BE2C (cell line): ENCODE results near the gene C1D.

Experiments used
- DNase-seq: peaks from one replicate; pipeline ENCODE4 v3.0.0-alpha.2; 2020
- H3K27me3 ChIP-seq: fragments of 250-450 bp; sonication (Bioruptor Pico); 2 replicates; pipeline ENCODE4 v1.5.1; 2020; ENCODE audit warnings: mild to moderate bottlenecking
- H3K36me3 ChIP-seq: fragments of 250-450 bp; sonication (Bioruptor Pico); 2 replicates; pipeline ENCODE4 v1.5.1; 2020; ENCODE audit warnings: mild to moderate bottlenecking
- H3K4me1 ChIP-seq: fragments of 250-450 bp; sonication (Bioruptor Pico); 2 replicates; pipeline ENCODE4 v1.5.1; 2020
- H3K4me3 ChIP-seq: 2 replicates; pipeline ENCODE4 v1.5.1; 2011; ENCODE audit warnings: low read depth, low read length
- H3K9me3 ChIP-seq: fragments of 250-450 bp; sonication (Bioruptor Pico); 2 replicates; pipeline ENCODE4 v1.5.1; 2020
- CTCF ChIP-seq: IDR thresholded peaks from 2 replicates; pipeline ENCODE4 v1.5.1; 2012; ENCODE audit warnings: mild to moderate bottlenecking, low read depth, low read length

Gene C1D

GRCh38 chr2:68009526-68009925, 53.3 kb downstream of the C1D start:
- H3K36me3 ChIP-seq: no peaks in the 10 kb centered on the region
- DNase-seq: no peak
- no peak for TF ChIP-seq CTCF
- H3K27me3 ChIP-seq: no peaks in the 10 kb centered on the region
- no peaks in the 10 kb centered on the region for H3K4me1 ChIP-seq
- H3K9me3 ChIP-seq: no peaks in the 10 kb centered on the region
- H3K4me3 ChIP-seq: no peak overlapping the region

- Histone ChIP-seq H3K4me3 (no peak overlapping the region), H3K27me3 (no peaks in the 10 kb centered on the region), H3K36me3 (no peaks in the 10 kb centered on the region), H3K4me1 (no peaks in the 10 kb centered on the region), H3K9me3 (no peaks in the 10 kb centered on the region)
- TF ChIP-seq CTCF: no peak
- DNase-seq: no peak
Observed at GRCh38 chr2:68000170-68000825, 62.5 kb downstream of the C1D start.

- H3K9me3 ChIP-seq: no peaks in the 10 kb centered on the region
- H3K27me3 ChIP-seq: no peaks in the 10 kb centered on the region
- H3K36me3 ChIP-seq: no peaks in the 10 kb centered on the region
- H3K4me3 ChIP-seq: no peak overlapping the region
- no peak for DNase-seq
- no peak for TF ChIP-seq CTCF
- H3K4me1 ChIP-seq: no peaks in the 10 kb centered on the region
Observed at GRCh38 chr2:67999332-67999731, 63.5 kb downstream of the C1D start.

- no peaks in the 10 kb centered on the region for H3K4me1 ChIP-seq
- no peak overlapping the region for H3K4me3 ChIP-seq
- no peaks in the 10 kb centered on the region for H3K36me3 ChIP-seq
- H3K27me3 ChIP-seq: no peaks in the 10 kb centered on the region
- TF ChIP-seq CTCF: no peak
- no peaks in the 10 kb centered on the region for H3K9me3 ChIP-seq
- DNase-seq: no peak
Observed at GRCh38 chr2:67997903-67998302, 64.9 kb downstream of the C1D start.

- no peak for TF ChIP-seq CTCF
Observed at GRCh38 chr2:67997528-67997900, 65.3 kb downstream of the C1D start.

GRCh38 chr2:67996772-67997527, 65.9 kb downstream of the C1D start:
- no peak for TF ChIP-seq CTCF

More at GRCh38 chr2:67997528-67997900, 65.3 kb downstream of the C1D start:
- no peaks in the 10 kb centered on the region for H3K4me1 ChIP-seq
- H3K9me3 ChIP-seq: no peaks in the 10 kb centered on the region
- DNase-seq: no peak
- no peaks in the 10 kb centered on the region for H3K36me3 ChIP-seq
- no peak overlapping the region for H3K4me3 ChIP-seq
- H3K27me3 ChIP-seq: no peaks in the 10 kb centered on the region

More at GRCh38 chr2:67996772-67997527, 65.9 kb downstream of the C1D start:
- Histone ChIP-seq H3K27me3 (no peaks in the 10 kb centered on the region), H3K36me3 (no peaks in the 10 kb centered on the region), H3K9me3 (no peaks in the 10 kb centered on the region), H3K4me3 (no peak overlapping the region), H3K4me1 (no peaks in the 10 kb centered on the region)
- no peak for DNase-seq
